HG03442 (cell line): ENCODE results near the gene GABRA4.
A peak's percentile ranks its signal among the peaks of the same experiment; 100 is the strongest.

Experiments
- ATAC-seq: cut with Tn5 transposase; IDR thresholded peaks from one replicate; pipeline ENCODE4 v1.9.1; 2021; ENCODE audit warnings: mild to moderate bottlenecking, moderate library complexity; ENCODE audit not compliant: unreplicated experiment

The GABRA4 gene

GRCh38 chr4:46979726-46980125 lies 13.7 kb downstream of the GABRA4 start:
- ATAC-seq: no peak

GRCh38 chr4:46979283-46979682 lies 14.1 kb downstream of the GABRA4 start:
- ATAC-seq: no peak

- no peak for ATAC-seq
Observed at GRCh38 chr4:46977245-46977644, 16.1 kb downstream of the GABRA4 start.

DNA sequence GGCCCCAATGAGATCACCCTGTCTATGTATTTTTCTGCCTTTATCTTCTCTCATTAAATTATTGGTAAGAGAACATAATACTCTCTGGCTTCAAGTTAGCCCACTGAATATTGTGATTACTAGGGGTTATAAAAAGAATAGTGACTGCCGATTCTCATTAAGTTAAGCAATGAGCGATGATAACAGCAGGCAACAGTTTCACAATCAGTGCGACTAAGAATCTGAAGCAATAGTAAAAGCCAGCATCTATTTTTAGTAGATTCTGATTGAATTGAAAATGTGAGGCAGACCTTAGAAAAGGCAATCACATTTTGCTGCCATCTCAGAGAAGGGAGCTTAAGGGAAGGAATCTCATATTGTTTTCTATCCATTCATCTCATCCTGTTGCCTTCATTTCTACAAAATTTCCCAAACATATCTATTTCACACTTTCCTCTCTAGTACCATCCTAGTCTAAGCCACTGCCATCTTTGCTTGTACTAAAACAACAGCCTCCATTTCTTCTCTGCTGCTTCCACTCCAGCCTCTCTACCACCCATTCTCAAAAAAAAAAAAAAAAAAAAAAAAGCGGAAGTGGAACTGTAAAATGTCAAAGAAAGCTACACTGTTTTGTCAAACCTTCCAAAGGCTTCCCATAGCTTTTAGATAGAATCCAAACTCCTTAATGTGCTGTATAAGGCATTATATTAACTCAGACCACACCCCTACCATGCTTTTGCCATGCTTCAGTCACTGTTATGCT lies 17.4 kb downstream of the GABRA4 start:
- peak; percentile 65 for ATAC-seq

DNA sequence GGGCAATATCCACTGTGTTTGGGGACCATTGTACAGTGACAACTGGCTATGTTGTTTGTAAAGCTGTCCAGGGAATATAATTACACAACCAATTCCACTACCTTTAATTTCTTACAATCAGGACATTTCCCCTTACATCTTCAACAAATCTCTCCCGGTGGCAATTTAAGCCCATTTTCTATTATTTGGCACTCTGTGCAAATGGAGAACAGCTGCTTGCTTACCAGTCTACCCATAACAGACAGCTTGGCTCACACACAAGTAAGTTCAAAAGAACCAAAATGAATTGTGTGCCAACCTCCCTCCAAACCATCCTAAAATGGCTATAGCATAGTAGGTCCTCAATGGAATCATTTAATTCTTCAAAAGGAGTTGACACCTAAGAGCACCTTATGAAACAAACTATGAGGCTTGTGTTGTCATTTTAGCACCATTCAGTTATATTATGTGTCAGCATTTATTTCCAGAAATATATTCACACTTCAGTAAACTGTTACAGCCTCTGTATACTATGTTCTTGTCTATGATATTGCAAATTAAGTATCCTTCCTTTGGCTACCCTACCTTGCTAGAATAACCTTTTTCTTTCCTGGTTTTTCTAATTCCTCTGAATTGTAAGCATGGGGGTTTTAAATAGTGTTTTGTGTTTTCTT lies 18.4 kb downstream of the GABRA4 start:
- ATAC-seq: no peak

DNA sequence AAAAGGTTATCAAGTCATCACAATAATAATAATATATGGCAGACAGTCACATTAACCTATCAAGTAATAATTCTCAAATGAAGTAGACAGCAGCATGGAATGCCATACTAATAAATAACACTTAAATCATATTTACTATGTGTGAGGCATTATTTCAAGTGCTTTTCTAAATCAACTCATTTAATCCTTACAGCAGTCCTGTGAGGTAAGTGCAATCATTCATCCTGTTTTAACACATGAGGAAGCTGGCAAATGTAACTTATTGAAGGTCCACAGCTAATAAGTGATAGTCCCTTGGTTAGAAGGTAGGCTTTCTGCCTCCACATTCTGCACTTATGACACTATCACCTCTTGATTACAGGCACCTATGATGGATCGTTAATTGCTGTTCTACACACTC lies 24.5 kb downstream of the GABRA4 start:
- ATAC-seq: no peak

- no peak for ATAC-seq
Observed at GRCh38 chr4:46967631-46968030, 25.8 kb downstream of the GABRA4 start.

GRCh38 chr4:46958742-46959488 lies 34.5 kb downstream of the GABRA4 start:
- ATAC-seq: no peak

- ATAC-seq: no peak
Observed at GRCh38 chr4:46956451-46956850, 36.9 kb downstream of the GABRA4 start.

GRCh38 chr4:46955601-46956000 lies 37.8 kb downstream of the GABRA4 start:
- no peak for ATAC-seq

GRCh38 chr4:46954643-46955042 lies 38.7 kb downstream of the GABRA4 start:
- ATAC-seq: no peak

DNA sequence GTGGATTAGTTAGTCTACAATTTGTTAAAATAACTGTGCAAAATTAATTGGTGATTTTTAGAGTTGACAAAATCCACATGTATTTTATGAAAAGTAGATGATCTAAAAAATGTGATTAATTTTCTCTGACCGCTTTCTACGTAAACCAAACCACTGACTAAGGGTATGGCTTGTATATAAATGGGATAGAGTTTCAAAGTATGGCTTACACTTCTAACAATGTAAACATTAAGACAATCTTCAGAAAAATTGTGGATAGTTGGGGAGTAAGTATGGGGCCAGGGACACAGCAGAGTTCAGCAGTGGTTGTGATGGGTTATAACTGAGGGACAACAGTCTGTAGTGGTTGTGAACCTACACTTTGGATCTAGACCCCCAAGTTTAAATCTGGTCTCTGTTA lies 39.8 kb downstream of the GABRA4 start:
- no peak for ATAC-seq

DNA sequence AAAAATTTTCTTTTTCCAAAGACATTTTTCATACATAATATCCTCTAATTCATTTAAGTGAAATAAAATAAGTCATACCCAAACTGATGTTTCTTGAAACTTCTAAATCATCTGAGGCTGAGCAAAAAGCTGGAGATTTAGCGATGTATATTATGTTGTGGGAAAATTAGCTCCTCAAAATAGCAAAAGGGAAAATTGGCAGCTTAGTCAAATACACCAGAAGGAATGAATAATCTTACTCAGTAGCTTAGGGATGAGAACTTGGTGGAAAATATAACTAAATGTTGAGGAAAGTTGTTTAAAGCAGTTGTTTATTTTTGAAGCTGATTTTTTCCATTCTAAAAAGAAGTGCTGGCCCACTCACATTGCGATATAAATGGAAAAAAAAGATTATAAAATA lies 40.9 kb downstream of the GABRA4 start:
- no peak for ATAC-seq

- no peak for ATAC-seq
Observed at GRCh38 chr4:46950826-46951225, 42.6 kb downstream of the GABRA4 start.

GRCh38 chr4:46949822-46950221 lies 43.6 kb downstream of the GABRA4 start:
- no peak for ATAC-seq

GRCh38 chr4:46947541-46947940 lies 45.8 kb downstream of the GABRA4 start:
- ATAC-seq: no peak

GRCh38 chr4:46946919-46947536 lies 46.4 kb downstream of the GABRA4 start:
- ATAC-seq: no peak

DNA sequence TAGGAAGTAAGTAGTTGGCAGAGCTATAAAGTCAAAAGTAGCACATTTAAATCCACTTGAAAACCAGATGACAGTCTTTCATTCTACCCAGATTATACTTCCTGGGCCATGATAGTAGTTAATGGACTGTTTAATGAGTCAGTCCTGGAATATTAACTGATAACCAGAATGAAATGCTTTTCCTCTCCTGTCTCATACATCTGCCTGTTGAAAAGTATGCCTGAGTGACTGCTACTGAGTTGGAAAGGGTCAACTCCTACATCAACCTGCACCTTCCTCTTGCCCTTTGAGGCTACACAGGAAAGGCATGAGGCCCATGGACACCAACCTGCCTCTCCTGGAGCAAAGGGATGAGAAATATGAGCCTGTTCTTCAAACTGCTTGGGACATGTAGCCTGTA lies 48.3 kb downstream of the GABRA4 start:
- ATAC-seq: no peak

DNA sequence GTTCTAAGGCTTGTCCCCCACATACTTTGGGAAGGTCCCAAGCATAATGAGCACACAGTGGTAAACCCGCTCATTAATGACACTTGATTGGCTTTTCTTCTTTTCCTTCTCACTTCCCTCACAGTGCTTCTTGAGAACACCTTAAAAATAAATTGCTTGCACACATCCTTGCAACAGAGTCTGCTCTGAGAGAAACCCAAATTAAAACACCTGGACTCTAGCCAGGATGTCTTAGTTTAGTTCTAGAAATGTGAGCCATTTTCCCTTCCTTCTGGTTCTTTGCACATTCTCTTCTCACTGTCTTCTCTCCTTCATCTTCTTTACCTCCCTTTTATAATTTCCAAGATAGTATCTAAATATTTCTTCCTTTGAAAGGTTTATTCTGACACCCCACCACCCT lies 49.0 kb downstream of the GABRA4 start:
- ATAC-seq: no peak

DNA sequence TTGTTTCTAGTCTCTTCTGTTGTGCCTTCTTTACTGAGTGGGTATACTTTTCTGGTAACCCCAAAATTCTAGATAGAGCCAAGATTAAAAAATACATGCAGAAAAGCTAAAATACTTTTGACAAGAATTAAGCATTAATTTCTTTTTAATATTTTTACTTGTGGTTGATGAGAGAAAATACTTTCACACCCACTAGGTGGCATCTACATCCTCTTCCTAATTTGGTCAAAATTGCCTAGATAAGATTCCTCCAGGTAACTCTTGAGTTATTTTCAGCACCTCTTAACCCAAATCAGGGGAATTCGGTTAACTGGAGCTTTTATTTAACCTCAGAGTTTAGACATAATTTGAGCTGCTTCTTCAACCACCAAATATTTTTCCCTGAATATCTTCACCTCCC lies 55.9 kb downstream of the GABRA4 start:
- no peak for ATAC-seq

DNA sequence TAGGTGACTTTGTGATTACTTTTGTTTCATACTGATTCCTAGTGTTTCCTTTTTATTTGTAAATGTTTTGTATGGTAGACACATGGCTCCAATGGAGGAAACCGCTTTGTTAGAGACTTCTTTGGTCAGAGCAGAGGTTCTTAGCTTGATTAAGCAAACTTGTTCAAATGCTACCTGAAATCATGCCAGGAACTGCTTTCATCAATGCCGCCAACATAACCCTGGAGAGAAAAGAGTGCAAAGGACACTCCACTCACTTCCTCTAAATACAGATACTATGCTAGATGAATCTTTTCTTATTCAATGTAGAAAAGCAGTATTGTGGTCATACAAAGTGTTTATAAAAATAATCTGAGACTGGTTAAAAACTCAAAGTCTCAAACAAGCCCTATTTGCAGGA lies 58.7 kb downstream of the GABRA4 start:
- no peak for ATAC-seq

GRCh38 chr4:46933686-46934085 lies 59.7 kb downstream of the GABRA4 start:
- ATAC-seq: no peak
